H54 (cell line): ENCODE results near the gene CALY.

Source experiments
- DNase-seq: peaks from one replicate; pipeline ENCODE4 v3.0.0; 2011; ENCODE audit warnings: low spot score, mixed read lengths; ENCODE audit not compliant: insufficient read length
- FAIRE-seq: peaks from 3 replicates; lab custom pipeline; 2011; peaks lifted over from hg19 to GRCh38; lab: Jason Lieb, UNC
- POLR2A ChIP-seq: IDR thresholded peaks from 2 replicates; pipeline ENCODE4 v1.6.1; 2011; ENCODE audit warnings: low read depth, mild to moderate bottlenecking, low read length

CALY gene

DNA sequence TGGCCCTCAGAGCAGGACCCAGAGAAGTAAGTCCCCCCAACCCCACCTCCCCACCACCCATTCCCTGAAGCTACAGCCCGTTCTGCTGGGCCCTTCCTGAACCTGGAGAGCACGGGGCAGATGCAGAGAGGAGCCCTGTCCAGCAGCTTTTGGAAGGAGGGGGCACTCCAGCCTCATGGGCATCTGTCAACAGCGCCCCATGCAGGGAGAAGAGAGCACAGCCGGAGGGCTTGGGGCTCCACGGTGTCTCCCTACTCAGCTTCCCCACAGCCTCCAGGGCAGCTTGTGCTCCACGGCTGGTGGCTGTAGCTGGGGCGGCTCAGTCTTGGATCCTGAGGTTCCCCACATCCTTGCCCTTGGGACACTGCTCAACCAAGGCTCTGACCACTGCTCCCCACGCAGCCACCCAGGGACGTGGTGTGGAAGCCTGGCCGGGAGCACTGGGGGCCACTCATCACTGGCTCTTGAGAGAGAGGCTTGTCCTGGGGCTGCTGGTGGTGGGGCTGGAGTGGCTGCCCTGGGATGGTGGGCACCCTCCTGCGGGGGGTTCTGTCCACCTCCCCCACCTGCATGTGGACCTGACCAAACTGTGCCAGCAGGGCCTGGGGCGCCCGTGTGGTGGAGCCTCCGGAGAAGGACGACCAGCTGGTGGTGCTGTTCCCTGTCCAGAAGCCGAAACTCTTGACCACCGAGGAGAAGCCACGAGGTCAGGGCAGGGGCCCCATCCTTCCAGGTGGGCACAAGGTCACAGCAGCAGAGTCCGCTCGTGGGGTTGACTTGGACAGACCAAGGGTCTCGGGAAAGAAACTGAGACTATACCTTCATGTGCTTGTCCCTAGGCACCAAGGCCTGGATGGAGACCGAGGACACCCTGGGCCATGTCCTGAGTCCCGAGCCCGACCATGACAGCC lies 15.0 kb upstream of the CALY start:
- no peak for DNase-seq
- TF ChIP-seq POLR2A, result no peak
- FAIRE-seq, result no peak

DNA sequence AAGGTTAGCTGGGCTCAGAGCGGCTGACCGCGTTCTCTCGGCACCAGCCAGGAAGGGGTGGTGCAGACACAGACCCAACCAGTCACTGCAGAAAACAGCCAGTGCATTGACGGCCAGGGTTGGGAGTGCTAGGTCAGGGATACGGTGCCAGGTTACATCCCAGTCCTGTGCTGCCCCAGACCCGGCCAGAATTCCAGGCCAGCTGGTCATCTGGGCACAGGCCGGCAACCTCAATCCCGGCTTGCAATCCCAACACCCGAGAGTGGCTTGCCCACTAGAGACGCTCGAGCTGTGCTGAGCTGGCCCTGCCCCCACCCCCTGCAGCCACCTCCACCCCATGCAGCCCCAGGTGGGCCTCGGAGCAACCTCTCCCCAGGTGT lies 14.2 kb upstream of the CALY start:
- FAIRE-seq, result no peak
- no peak for TF ChIP-seq POLR2A
- DNase-seq, result no peak

DNA sequence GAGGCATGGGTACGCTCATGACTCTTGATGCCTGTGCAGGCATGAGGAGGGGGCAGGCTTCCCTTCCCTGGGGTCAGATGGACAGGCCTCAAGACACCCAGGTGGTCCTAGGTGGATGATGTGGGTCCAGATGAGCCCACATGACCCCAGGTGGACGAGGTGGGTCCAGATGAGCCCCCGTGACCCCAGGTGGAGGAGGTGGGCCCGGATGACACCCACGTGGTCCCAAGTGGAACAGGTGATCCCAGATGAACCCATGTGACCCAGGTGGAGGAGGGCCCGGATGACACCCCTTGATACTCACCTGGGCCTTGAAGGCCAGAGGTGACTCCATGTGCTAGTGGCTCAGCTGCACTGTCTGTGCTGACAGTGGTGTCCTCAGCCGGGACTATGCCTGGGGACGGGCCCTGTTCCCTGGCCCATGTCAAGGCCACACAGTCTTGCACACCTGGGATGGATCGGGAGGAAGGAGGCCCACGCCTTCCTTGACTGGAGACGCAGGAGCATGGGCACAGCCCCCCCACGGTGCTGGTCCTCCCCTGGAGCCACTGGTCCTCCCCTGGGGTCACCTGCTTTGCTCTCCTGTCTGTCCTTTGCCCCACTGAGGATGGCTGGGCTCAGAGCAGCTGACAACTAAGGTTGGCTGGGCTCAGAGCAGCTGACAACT lies 13.7 kb upstream of the CALY start:
- no peak for FAIRE-seq
- TF ChIP-seq POLR2A, result no peak

DNA sequence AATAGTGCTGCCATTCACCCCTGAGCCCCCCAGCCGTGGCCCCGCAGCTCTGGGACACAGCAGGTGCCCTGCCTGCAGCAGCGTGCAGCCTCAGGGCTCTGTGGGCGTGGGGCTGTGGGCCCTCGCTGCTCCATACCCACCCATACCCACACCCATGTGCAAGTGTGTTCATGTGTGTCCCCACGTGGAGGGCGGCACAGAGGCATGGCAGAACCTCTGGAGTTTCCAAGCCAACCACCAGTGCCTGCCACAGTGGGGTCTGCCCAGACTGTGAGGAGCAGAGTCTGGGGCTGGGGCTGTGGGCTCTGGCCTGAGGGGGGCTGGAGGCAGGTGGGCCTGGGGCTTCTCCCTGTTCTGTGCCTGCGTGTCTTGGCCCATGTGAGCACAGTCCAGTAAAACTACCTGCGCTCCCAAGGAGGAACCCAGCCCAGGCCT lies 12.9 kb upstream of the CALY start:
- TF ChIP-seq POLR2A, result no peak
- DNase-seq, result no peak
- no peak for FAIRE-seq

More for the DNA sequence above, 13.7 kb upstream of the CALY start:
- DNase-seq, result no peak

DNA sequence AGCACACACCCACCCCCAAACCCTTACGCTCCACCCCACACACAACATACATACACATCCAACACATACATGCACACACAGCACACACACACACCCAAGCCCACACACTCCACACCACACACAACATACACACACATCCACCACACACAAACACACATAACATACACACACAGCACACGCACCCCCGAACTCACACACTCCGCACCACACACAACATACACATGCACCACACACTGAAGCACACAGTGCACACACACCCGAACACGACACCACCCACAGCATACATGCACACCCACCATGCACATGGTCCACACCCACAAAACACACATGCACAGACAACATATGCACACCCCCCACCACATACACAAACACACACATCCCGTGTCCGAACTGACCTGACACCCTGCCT lies 12.5 kb upstream of the CALY start:
- no peak for DNase-seq
- no peak for TF ChIP-seq POLR2A
- no peak for FAIRE-seq

DNA sequence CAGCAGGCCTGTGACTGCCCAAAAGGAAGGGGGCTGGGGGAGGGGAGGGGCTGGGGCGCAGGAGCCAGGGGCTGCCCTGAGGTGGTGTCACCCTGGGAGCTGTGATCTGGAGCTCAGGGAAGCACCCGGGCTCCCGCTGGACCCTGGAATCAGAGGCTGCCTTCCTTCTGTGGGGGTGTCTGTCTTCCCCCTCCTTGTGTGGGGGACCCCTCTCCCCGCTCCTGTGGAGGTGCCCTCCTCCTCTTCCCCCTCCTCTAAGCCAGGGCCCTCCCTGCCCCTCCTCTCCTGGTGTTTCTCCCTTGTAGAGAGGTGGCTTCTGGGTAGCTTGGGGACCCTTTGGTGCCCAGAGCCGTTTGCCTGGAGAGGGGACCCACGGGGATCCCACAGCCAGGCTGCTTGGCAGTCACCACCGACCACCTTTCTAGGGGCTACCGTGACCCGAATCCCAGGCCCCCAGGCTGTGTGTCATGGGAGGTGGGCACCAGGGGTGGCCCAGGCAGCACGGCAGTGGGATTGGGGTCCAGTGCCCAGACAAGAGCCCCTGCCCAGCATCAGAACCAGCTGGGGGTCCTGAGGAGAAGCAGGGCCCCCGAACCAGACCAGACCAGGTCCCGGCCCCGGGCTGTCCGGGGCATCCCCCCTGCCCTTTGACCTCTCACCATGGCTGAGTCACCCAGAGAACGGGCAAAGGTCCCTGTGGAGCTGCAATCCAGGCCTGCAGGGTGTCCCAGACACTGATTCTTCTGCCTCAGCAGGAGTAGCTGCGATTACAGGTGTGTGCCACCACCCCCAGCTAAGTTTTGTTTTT lies 11.2 kb upstream of the CALY start:
- DNase-seq, result no peak
- no peak for FAIRE-seq
- no peak for TF ChIP-seq POLR2A

DNA sequence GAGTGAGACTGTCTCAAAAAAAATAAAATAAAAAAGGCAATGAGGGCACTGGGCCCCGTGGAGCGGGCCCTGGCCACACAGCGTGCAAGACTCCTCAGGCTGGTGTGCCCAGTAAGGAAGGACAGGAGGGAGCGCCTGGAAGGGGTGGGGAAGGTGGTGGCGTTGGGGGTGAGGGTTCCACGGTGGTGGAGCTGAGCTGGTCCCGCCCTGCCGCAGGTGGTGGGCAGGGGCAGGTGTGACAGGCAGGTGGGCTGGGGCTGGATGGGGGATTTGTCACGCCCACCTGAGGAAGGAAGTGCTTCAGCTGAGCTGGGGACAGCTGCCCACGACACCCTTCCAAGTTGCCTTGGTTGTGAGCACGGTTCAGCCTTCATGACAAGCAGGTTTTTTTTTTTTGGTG lies 9.7 kb upstream of the CALY start:
- TF ChIP-seq POLR2A, result no peak
- no peak for FAIRE-seq

DNA sequence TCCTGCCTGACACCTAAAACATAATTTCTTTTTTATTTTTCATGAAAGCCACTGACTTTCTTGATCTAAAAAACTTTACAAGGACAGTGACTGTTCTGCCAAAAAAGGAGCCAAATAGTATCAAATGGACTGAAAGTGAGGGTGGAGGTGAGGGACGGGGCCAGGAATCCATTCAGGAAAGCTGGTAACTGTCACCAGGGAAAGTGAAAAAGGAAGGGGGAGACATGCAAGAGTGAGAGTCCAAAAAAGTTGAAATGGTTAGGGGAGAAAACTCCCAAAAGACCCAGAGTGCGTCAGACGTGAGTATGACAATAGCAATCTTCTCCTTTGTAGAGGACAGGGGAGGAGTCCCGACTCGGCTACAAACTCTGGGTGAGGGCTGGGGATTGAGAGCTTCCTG lies 7.5 kb upstream of the CALY start:
- no peak for FAIRE-seq
- no peak for TF ChIP-seq POLR2A
- DNase-seq, result no peak

More for the DNA sequence above, 9.7 kb upstream of the CALY start:
- DNase-seq, result no peak

DNA sequence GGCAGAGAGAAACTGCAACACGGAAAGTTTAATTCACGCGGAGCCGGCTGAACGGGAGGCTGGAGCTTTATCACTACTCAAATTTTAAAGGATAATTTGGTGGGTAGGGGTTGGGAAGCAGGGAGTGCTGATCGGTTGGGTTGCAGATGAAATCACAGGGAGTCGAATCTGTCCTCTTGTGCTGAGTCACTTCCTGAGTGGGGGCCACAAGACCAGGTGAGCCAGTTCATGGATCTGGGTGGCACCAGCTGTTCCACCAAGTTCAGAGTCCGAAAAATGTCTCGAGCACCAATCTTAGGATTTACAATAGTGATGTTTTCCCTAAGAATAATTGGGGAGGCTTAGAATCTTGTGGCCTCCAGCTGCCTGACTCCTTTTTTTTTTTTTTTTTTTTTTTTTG lies 6.9 kb upstream of the CALY start:
- FAIRE-seq (no peak), DNase-seq (no peak)
- no peak for TF ChIP-seq POLR2A

DNA sequence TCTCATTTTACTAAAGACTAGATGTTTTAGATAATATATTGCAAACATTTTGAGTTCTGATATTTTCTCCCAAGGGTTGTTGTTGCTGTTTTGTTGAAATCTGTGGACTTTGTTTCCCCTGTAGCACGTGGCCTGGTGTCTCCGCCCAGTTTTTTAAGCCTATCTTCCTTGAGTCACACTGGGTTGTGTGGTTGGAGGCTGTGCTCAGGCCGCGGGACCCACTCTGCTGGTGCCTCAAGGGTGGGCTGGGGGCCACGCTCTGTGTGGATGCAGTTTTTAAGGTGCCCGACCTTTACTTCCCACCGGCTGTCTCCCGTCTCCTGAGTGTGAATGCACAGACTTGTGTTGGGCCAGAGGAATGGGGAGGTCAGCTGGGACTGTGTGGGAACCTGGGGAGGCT lies 6.2 kb upstream of the CALY start:
- FAIRE-seq (no peak), DNase-seq (no peak)
- no peak for TF ChIP-seq POLR2A

DNA sequence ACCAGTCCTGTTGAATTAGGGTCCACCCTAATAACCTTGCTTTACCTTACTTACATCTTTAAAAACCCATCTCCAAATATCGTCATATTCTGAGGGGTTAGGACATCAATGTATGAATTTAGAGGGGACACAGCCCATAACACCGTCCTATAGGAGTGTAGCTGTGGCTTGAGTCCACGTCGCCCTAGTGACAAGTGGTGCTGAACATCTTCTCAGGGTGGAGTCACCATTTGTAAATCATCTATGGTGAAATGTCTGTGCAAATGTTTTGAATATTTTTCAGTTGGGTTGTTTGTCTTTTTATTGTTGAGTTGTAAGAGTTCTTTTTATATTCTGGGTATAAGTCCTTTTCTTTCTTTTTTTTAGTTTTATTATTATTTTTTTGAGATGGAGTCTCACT lies 5.3 kb upstream of the CALY start:
- FAIRE-seq, result no peak
- no peak for DNase-seq
- TF ChIP-seq POLR2A, result no peak

DNA sequence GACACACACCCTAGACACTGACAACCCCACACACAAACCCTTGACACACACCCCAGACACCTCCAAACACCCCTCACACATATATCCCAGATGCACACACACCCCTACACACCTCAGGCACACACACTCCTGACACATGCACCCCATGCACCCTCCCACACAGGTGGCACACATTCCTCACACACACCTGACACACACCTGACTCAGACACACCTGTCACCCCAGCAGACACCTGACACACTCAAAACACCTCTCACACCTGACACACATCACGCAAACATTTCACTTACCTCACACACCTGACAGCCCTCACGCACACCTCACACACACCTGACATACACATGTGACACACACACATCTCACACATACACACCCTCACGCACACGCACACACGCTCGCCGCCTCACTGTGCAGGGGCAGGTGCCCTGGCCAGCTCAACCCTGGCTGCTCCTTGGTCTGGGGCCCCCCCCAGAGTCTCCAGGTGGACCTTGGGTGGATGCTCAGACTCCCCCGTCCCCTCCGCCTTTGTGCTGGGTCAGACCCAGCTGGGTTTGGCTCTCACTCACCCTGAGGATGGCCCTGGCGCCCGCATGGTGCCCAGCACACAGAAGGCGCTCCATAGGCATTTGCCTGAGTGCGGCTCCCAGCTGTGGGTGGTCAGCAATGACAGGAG lies 3.1 kb upstream of the CALY start:
- no peak for DNase-seq
- no peak for FAIRE-seq
- TF ChIP-seq POLR2A, result no peak
